ENCODE results near the gene CAVIN2.

The CAVIN2 gene

GRCh38 chr2:191846515-191847476 lies at the start of gene CAVIN2:
TSS of gene CAVIN2 (minus strand) at chr2:191847088. CDS start at chr2:191846925, 163 bp downstream.
- Histone ChIP-seq H3K36me3 (ENCODE audit: control insufficient read depth in 2 of 2, insufficient read depth in 2 of 2, low read length in 2 of 2) (no peaks in the 10 kb centered on the region), H3K9me3 (ENCODE audit: control insufficient read depth in 2 of 2, low read length in 2 of 2) (no peaks in the 10 kb centered on the region), H3K27me3 (ENCODE audit: control insufficient read depth in 1 of 2, insufficient read depth in 2 of 2, low read length in 2 of 2) (no peaks in the 10 kb centered on the region), H3K4me3 (ENCODE audit: low read length in 2 of 2) (peak within 1 kb of the TSS; percentile 97 to 98), H3K27ac (ENCODE audit: low read length) (peak within 1 kb of the TSS; percentile 91), H3K9ac (ENCODE audit: low read length in 2 of 2) (peak within 1 kb of the TSS; percentile 86 to 92), H3K4me1 (ENCODE audit: control insufficient read depth, insufficient read depth, low read length) (peaks cover 15% of the 10 kb centered on the region)

GRCh38 chr2:191895743-191896142 lies 48.9 kb upstream of the CAVIN2 start:
- H3K4me3 ChIP-seq (ENCODE audit: low read length in 2 of 2) = no peak overlapping the region
- H3K27me3 ChIP-seq (ENCODE audit: control insufficient read depth in 1 of 2, insufficient read depth in 2 of 2, low read length in 2 of 2) = no peaks in the 10 kb centered on the region
- no peaks in the 10 kb centered on the region for H3K36me3 ChIP-seq (ENCODE audit: control insufficient read depth in 2 of 2, insufficient read depth in 2 of 2, low read length in 2 of 2)
- H3K27ac ChIP-seq (ENCODE audit: low read length) = no peak overlapping the region
- no peaks in the 10 kb centered on the region for H3K9me3 ChIP-seq (ENCODE audit: control insufficient read depth in 2 of 2, low read length in 2 of 2)
- H3K4me1 ChIP-seq (ENCODE audit: control insufficient read depth, insufficient read depth, low read length) = no peaks in the 10 kb centered on the region
- H3K9ac ChIP-seq (ENCODE audit: low read length in 2 of 2) = no peak overlapping the region

- Histone ChIP-seq H3K4me1 (ENCODE audit: control insufficient read depth, insufficient read depth, low read length) (no peaks in the 10 kb centered on the region), H3K27me3 (ENCODE audit: control insufficient read depth in 1 of 2, insufficient read depth in 2 of 2, low read length in 2 of 2) (no peaks in the 10 kb centered on the region), H3K36me3 (ENCODE audit: control insufficient read depth in 2 of 2, insufficient read depth in 2 of 2, low read length in 2 of 2) (no peaks in the 10 kb centered on the region), H3K4me3 (ENCODE audit: low read length in 2 of 2) (no peak overlapping the region), H3K9ac (ENCODE audit: low read length in 2 of 2) (no peak overlapping the region), H3K27ac (ENCODE audit: low read length) (no peak overlapping the region), H3K9me3 (ENCODE audit: control insufficient read depth in 2 of 2, low read length in 2 of 2) (no peaks in the 10 kb centered on the region)
Observed at GRCh38 chr2:191895195-191895594, 48.3 kb upstream of the CAVIN2 start.

- Histone ChIP-seq H3K4me3 (ENCODE audit: low read length in 2 of 2) (no peak overlapping the region), H3K9me3 (ENCODE audit: control insufficient read depth in 2 of 2, low read length in 2 of 2) (no peaks in the 10 kb centered on the region), H3K27ac (ENCODE audit: low read length) (no peak overlapping the region), H3K27me3 (ENCODE audit: control insufficient read depth in 1 of 2, insufficient read depth in 2 of 2, low read length in 2 of 2) (no peaks in the 10 kb centered on the region), H3K36me3 (ENCODE audit: control insufficient read depth in 2 of 2, insufficient read depth in 2 of 2, low read length in 2 of 2) (no peaks in the 10 kb centered on the region), H3K9ac (ENCODE audit: low read length in 2 of 2) (no peak overlapping the region), H3K4me1 (ENCODE audit: control insufficient read depth, insufficient read depth, low read length) (no peaks in the 10 kb centered on the region)
Observed at GRCh38 chr2:191894681-191895147, 47.8 kb upstream of the CAVIN2 start.

GRCh38 chr2:191892391-191892790 lies 45.5 kb upstream of the CAVIN2 start:
- no peak overlapping the region for H3K27ac ChIP-seq (ENCODE audit: low read length)
- no peaks in the 10 kb centered on the region for H3K27me3 ChIP-seq (ENCODE audit: control insufficient read depth in 1 of 2, insufficient read depth in 2 of 2, low read length in 2 of 2)
- H3K9me3 ChIP-seq (ENCODE audit: control insufficient read depth in 2 of 2, low read length in 2 of 2) = no peaks in the 10 kb centered on the region
- no peak overlapping the region for H3K9ac ChIP-seq (ENCODE audit: low read length in 2 of 2)
- H3K4me1 ChIP-seq (ENCODE audit: control insufficient read depth, insufficient read depth, low read length) = no peaks in the 10 kb centered on the region
- no peaks in the 10 kb centered on the region for H3K36me3 ChIP-seq (ENCODE audit: control insufficient read depth in 2 of 2, insufficient read depth in 2 of 2, low read length in 2 of 2)
- no peak overlapping the region for H3K4me3 ChIP-seq (ENCODE audit: low read length in 2 of 2)

GRCh38 chr2:191891656-191892055 lies 44.8 kb upstream of the CAVIN2 start:
- H3K4me3 ChIP-seq (ENCODE audit: low read length in 2 of 2) = no peak overlapping the region
- H3K27me3 ChIP-seq (ENCODE audit: control insufficient read depth in 1 of 2, insufficient read depth in 2 of 2, low read length in 2 of 2) = no peaks in the 10 kb centered on the region
- H3K27ac ChIP-seq (ENCODE audit: low read length) = no peak overlapping the region
- H3K4me1 ChIP-seq (ENCODE audit: control insufficient read depth, insufficient read depth, low read length) = no peaks in the 10 kb centered on the region
- no peaks in the 10 kb centered on the region for H3K9me3 ChIP-seq (ENCODE audit: control insufficient read depth in 2 of 2, low read length in 2 of 2)
- no peak overlapping the region for H3K9ac ChIP-seq (ENCODE audit: low read length in 2 of 2)
- no peaks in the 10 kb centered on the region for H3K36me3 ChIP-seq (ENCODE audit: control insufficient read depth in 2 of 2, insufficient read depth in 2 of 2, low read length in 2 of 2)

GRCh38 chr2:191889931-191890330 lies 43.0 kb upstream of the CAVIN2 start:
- Histone ChIP-seq H3K36me3 (ENCODE audit: control insufficient read depth in 2 of 2, insufficient read depth in 2 of 2, low read length in 2 of 2) (no peaks in the 10 kb centered on the region), H3K27me3 (ENCODE audit: control insufficient read depth in 1 of 2, insufficient read depth in 2 of 2, low read length in 2 of 2) (no peaks in the 10 kb centered on the region)

GRCh38 chr2:191888400-191889166 lies 41.7 kb upstream of the CAVIN2 start:
- Histone ChIP-seq H3K27me3 (ENCODE audit: control insufficient read depth in 1 of 2, insufficient read depth in 2 of 2, low read length in 2 of 2) (no peaks in the 10 kb centered on the region), H3K9me3 (ENCODE audit: control insufficient read depth in 2 of 2, low read length in 2 of 2) (no peaks in the 10 kb centered on the region), H3K36me3 (ENCODE audit: control insufficient read depth in 2 of 2, insufficient read depth in 2 of 2, low read length in 2 of 2) (no peaks in the 10 kb centered on the region), H3K27ac (ENCODE audit: low read length) (no peak overlapping the region), H3K4me1 (ENCODE audit: control insufficient read depth, insufficient read depth, low read length) (peaks cover 9% of the 10 kb centered on the region), H3K4me3 (ENCODE audit: low read length in 2 of 2) (no peak overlapping the region), H3K9ac (ENCODE audit: low read length in 2 of 2) (no peak overlapping the region)

More at GRCh38 chr2:191889931-191890330, 43.0 kb upstream of the CAVIN2 start:
- no peak overlapping the region for H3K9ac ChIP-seq (ENCODE audit: low read length in 2 of 2)
- H3K9me3 ChIP-seq (ENCODE audit: control insufficient read depth in 2 of 2, low read length in 2 of 2) = no peaks in the 10 kb centered on the region
- H3K27ac ChIP-seq (ENCODE audit: low read length) = no peak overlapping the region
- H3K4me1 ChIP-seq (ENCODE audit: control insufficient read depth, insufficient read depth, low read length) = peaks cover 8% of the 10 kb centered on the region
- no peak overlapping the region for H3K4me3 ChIP-seq (ENCODE audit: low read length in 2 of 2)

- peaks cover 9% of the 10 kb centered on the region for H3K4me1 ChIP-seq (ENCODE audit: control insufficient read depth, insufficient read depth, low read length)
- no peak overlapping the region for H3K4me3 ChIP-seq (ENCODE audit: low read length in 2 of 2)
- H3K27me3 ChIP-seq (ENCODE audit: control insufficient read depth in 1 of 2, insufficient read depth in 2 of 2, low read length in 2 of 2) = no peaks in the 10 kb centered on the region
- H3K9ac ChIP-seq (ENCODE audit: low read length in 2 of 2) = no peak overlapping the region
- no peaks in the 10 kb centered on the region for H3K36me3 ChIP-seq (ENCODE audit: control insufficient read depth in 2 of 2, insufficient read depth in 2 of 2, low read length in 2 of 2)
- H3K9me3 ChIP-seq (ENCODE audit: control insufficient read depth in 2 of 2, low read length in 2 of 2) = no peaks in the 10 kb centered on the region
- no peak overlapping the region for H3K27ac ChIP-seq (ENCODE audit: low read length)
Observed at GRCh38 chr2:191885650-191886049, 38.8 kb upstream of the CAVIN2 start.

- Histone ChIP-seq H3K27ac (ENCODE audit: low read length) (no peak overlapping the region), H3K27me3 (ENCODE audit: control insufficient read depth in 1 of 2, insufficient read depth in 2 of 2, low read length in 2 of 2) (no peaks in the 10 kb centered on the region), H3K4me3 (ENCODE audit: low read length in 2 of 2) (no peak overlapping the region), H3K4me1 (ENCODE audit: control insufficient read depth, insufficient read depth, low read length) (peaks cover 9% of the 10 kb centered on the region), H3K9me3 (ENCODE audit: control insufficient read depth in 2 of 2, low read length in 2 of 2) (no peaks in the 10 kb centered on the region), H3K9ac (ENCODE audit: low read length in 2 of 2) (no peak overlapping the region), H3K36me3 (ENCODE audit: control insufficient read depth in 2 of 2, insufficient read depth in 2 of 2, low read length in 2 of 2) (no peaks in the 10 kb centered on the region)
Observed at GRCh38 chr2:191885098-191885497, 38.2 kb upstream of the CAVIN2 start.

All from stomach smooth muscle (tissue), 2 donors.